GM19240 (cell line): ENCODE results near the gene MCFD2.

Experiments
- DNase-seq: peaks from one replicate; pipeline ENCODE4 v3.0.0; 2011; ENCODE audit warnings: low spot score; ENCODE audit not compliant: insufficient read length

The MCFD2 gene

DNA sequence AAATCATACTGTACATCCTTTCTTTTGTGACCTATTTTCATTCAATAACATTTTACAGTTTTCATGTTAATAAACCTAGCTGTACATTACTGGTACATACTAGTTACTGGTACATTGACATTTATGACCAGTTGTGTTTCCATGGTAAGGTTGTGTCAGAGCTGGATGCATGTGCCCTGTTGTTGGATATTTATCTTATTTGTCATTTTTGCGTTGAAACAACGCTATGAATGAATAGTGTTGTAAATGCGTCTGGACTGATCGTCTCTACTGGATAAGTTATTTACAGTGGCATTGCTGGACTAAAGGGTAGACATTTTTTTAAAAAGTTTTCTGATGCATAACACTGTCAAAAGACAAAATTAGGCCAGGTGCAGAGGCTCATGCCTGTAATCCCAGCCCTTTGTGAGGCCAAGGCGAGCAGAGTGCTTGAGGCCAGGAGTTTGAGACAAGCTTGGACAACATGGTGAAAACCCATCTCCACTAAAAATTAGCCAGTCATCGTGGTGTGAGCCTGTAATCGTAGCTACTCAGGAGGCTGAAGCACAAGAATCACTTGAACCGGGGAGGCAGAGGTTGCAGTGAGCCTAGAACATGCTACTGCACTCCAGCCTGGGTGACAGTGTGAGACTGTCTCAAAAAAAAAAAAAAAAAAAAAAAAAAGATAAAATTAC lies 40.2 kb downstream of the MCFD2 start:
- no peak for DNase-seq

DNA sequence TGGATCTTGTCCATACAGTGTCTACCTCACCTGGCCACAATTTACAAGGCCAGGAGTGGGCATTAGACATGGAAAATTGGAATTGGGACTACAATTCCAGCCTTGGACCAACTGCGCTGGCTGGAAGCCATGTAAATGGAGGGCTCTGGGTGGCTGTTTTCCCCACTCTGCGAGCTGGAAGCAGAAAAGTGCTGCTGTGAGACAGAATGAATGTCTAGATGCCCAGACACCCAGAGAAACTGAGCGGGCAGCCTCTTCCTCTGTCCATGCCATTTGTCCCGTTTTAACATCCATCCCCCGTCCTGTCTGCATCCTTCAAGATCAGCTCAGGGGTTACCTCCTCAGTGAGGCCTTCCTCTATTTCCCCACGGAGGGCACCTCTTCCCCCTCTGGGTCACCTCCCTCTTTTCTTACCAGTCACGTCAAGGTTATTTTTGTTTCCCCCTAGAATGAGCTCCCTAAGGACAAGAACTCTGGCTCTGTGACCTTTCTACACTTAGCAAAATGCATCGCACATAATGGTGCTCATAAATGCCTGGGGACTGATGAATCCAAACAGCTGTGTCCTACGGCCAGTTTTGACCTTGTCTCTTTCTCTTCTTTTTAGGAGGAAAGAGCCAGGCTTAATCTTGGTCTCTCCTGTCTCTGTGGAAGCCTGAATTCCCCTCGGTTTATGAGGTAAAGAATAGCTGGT lies 41.2 kb downstream of the MCFD2 start:
- DNase-seq: no peak

DNA sequence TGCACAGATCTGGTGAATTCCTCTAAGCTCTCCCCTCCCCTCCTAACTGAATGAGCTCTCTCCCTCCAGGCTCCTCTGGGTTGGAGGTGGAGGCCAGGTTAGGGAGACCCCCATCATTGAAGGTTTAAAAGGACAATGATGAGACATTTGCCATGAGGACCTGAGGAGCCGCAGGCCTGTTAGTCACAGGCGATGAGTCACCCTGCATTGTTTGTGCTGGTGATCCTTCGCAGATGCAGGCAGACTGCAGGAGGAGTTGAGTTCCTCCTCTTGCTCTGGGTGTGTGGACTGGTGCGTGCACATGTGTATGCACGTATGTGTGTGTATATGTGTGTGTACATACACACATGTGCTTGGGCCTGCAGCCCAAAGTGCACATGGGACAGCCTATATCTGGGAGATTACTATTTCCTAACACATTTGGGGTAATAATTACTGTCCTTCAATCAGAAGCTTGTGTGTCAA lies 42.0 kb downstream of the MCFD2 start:
- no peak for DNase-seq

DNA sequence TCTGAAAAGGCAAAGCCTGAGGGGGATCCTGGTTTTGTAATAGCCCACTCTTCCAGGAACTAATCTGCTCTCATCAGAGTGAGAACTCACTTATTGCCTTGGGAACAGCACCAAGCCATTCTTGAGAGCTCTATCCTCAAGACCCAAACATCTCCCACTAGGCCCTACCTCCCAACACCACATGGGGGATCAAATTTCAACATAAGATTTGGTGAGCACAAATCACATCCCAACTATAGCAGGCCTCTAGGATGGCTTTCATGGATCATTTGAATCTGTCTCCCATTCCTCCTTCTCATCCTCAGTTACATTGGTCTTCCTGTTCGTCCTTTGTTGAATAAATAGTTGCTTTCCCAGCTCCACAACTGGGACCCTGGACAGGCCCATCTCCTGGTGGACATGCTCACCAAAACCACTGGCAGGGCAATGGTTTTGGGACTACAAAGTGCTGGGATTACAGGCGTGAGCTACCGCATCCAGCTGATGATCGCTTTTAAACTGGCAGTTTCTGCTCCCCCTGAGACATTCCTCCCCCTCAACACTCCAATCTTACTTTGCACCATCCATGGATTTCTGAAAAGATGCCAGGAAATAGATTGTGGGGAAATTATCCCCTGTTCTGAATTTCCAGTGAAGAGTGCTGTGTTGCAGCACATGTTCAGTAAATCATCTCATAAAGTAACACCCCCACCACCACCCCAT lies 42.6 kb downstream of the MCFD2 start:
- DNase-seq: no peak

DNA sequence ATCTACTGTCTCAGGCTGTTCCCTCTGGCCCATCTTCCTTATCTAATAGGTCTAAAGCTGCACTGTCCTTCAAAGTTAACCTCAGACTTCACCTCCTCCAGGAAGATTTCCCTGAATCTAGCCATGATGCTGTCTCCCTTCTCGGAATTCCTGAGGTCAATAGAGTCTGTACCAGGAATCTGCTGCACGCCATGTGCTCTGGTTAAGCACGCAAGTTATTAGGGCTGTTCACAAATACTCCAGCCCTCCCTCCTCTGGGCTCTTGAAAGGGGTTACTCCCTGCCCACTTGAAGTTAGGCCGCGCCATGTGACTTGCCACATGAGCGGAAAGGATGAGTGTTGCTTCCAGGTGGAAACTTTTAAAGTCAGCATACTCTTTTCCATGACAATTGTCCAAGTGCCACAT lies 43.6 kb downstream of the MCFD2 start:
- no peak for DNase-seq

DNA sequence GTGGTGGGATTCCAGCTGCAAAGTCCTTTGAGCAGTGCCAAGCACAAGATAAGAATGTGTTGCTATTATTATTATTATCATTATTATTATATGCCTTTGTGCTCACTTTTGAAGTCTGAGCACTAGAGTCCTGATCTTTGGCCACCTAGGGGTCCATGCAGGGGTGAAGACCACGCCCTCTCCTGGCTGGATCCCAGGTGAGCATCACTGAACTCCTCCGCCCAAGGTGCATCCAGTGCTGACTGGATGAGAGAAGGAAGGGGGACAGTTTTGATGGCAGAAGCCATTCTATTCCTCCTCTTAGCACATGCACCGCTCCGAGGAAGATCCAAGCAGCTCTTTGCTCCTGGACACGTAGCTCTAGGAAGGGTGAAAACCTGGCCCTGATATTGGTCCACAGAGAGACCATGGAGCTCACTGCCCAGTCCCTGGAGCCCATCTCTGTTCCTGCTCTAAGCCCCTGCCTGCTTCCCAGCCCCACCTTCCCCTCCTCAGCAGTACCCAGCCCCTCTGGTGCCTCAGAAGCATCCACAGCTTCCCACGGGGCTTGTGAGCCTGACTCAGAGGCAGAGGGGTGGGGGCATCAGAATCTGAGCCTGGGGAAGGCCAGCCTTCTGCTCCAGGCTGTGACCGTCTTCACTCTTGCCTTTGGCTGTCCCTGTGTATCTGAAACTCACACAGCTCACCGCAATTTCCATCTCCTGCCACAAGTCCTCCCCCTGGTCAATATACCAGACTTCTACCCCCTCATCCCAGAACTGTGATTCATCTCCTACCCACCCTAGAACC lies 45.4 kb downstream of the MCFD2 start:
- no peak for DNase-seq

DNA sequence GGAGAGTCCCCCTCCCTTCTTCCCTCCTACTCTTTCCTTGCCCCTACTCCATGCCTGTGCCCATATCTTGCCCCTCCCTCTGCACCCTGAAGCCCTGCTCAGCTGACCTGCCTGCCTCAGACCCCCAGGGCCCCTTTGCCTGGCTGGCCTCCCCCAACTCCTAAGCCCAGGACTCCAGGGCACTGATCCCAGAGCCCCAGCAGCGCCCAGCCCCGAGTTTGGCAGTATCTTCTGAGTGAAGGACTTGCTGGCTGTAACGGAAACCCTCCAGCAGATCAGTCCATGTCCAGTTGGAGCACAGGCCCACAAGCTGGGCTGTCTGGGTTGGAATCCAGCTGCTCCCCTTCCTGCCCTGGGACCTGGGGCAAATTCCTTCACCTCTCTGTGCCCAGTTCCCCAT lies 46.0 kb downstream of the MCFD2 start:
- no peak for DNase-seq

DNA sequence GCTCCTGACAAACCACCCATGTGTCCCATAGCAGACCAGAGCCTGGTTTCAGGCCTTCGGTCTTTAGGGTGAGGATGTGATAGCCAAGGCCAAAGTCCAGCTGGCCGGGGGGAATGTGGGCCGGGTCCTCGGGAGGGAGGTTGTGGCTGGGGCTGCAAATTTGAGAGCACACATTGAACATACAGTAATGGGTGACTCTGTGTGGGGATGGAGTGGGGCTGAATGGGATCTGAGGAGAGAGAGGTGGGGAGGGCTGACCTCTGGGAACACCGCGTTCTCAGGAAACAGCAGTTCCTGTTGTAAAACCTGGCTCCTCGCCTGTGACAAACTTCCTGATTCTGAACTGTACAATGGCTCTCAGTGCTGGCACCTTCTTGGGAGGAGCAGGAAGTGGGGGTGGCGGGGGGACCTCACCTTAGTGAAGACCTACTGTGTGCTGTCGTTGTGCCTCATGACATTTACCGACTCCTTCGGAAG lies 48.8 kb downstream of the MCFD2 start:
- no peak for DNase-seq

DNA sequence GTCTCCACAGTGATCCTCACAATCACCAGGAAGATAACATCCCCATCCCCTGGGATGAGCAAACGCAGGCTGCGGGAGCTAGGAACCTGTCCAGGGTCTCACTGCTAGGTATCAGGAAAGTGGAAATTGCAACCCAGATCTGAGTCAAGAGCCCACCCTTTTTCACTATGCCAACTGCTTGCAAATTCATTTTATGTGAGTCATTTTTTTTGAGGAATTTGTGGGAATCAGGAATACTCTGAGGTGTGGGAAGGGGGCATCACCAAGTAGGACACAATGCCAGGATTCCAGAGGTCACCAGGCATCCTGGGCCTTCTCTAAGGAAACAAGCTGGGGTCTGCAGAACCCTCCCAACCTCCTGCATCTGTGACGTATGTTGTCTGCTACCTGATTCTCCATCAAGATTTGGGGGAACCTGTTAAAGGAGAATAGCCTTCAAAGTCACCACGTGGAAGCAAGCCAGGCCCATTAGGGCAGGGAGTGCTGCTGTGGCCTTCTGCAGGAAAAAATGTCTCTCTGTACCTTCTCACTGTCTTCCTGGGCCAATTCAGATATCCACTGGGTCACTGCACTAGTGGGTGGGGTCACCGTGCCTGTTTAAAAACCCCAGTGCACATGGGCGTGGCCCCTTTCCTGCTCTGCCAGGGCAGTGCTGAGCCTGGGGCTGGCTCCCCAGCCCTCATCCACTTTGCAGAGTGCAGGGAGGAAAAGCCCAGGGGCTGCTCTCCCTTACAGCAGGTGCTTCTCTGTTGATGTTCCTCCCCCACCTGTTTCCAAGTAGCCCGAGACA lies 50.2 kb downstream of the MCFD2 start:
- DNase-seq: no peak

DNA sequence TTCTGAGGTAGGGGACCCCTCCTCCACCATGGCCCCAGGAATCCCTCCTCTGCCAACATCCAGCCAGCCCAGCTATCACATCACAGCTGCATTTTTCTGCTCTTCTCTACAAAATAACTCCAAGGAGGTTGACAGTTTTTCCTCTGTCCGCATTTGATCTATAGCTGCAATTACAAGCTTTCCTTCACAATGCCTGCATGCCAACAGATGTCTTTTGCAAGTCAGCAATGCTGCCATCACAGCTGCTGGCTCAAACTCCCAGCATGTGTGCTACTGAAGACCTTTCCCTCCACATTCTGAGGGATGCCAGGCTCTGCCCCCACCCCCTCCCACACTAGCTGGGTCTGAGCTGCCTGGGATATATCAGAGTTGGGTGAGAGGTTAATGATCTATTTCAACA lies 51.7 kb downstream of the MCFD2 start:
- no peak for DNase-seq

DNA sequence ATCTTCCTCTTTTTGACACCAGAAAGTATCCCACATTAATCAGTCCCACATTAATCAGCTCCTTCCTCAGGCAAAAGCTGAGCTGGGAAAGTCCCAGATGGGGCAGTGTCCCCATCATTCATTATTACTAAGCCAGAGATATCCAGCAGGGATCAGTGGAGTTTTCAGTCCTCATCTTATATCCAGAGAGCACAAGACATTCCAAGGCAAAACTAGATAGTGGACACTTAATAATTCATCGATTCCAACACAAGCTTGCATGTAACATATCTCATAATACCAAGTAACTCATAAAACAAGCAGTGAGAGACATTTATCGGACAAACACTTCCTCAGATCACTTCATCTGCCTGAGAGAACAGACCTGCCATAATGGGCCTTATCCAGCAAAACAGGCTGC lies 53.1 kb downstream of the MCFD2 start:
- DNase-seq: no peak

DNA sequence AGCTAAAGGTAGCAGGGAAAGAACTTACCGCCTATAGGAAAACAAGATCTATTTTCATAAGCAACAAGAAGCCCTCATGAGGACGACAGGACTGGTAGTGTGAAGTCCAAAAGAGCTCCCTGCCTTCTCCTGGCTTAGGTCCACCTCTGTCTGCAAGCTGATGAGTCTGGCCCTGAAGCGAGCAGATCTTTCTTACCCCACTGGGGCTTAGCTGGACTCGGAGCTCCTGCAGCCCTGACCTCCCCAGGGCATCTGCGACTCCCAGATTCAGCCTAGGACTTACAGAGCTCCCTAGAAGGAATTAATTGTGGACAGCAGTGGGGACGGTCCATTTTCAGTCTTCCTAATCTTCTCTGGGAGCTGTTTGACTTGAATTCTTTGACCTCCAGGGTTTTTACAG lies 53.7 kb downstream of the MCFD2 start:
- DNase-seq: no peak

DNA sequence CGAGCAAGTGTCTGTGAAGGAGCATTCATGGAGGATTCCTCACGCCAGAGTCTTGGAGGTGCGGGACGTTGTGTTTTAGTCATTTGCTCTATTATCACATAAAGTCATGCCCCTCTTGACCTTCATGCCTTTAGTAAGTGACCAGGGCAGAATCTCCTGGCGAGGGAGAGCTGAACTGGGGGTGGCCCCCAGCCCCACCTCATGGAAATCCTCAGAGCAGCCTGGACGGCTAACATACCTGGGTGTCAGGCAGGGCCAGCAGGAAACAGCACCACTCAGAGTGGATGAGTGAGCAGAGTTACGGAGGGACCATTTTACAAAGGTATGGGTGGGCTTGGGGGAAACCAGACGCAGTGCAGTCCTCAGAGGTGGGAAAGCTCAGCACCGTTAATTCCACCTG lies 56.1 kb downstream of the MCFD2 start:
- DNase-seq: no peak

DNA sequence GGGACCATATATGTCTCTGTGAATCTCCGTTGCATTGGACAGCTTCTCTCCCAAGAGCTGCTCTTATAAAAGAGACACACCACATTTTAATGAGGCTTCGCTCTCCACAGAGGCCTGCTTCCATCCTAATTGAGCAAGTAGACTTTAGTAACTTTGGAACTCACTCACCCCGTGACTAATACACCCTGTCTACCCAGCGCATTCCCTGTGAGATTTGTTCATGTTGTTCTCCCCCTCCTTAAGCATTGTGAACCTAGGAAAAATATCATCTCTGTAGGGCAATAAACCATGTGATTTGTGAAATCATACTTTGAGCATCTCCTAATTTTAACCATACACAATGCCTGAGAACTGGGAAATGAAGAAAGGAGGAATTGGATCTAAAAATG lies 56.9 kb downstream of the MCFD2 start:
- DNase-seq: no peak

DNA sequence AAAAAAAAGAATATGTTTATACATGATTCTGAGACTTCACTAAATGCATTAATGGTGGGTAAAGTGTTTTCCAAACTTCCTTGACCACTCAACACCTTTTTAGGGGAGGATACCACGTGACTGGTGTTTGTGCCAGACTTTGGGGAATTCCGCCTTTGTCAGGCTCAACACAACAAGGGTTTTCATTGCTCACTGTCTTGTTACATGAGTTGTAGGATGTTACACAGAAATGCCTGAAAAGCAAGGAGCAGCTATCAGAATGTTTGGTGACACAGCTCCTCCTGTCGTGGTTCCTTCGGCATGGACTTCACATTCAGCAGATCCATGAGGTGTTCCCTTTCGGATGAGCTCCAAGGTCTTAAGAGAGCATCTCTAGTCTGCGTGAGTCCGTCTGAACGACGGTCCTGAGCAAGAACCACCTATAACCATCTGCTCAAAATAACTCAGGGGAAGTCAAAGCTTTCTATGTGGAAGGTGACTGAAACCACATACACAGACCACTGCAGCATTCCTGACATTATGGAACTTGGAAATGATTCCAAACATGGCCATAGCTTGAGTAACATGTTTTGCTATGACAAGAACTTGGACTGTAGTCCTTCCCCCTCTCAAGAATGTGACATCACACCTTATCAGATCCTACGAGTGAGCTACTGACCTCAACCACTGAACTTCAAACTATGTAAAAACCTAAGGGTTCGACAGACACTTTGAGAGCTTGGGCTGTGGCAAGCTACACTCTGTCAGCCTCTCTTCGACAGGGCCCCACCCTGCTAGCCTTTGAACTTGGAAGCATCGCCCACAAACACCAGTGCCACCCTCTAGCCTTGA lies 57.5 kb downstream of the MCFD2 start:
- DNase-seq: no peak

DNA sequence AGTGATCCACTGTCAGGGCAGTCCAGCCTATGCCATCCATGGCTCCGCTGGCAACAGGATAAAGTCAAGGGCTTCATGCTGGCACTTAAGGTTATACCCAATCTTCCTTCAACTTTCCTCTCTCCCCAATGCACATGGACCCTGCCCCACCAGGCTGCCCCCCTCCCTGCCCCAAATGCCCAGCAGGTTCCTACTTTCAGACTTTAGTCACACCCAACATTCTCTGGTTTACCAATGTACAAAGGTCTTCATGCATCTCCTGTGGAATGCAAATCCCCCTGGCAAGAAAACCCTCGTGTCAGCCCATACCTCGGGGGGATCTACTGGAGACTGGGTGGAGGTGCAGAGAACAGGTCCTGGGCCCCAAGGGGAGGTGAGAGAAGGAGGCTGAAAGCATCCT lies 59.3 kb downstream of the MCFD2 start:
- no peak for DNase-seq

DNA sequence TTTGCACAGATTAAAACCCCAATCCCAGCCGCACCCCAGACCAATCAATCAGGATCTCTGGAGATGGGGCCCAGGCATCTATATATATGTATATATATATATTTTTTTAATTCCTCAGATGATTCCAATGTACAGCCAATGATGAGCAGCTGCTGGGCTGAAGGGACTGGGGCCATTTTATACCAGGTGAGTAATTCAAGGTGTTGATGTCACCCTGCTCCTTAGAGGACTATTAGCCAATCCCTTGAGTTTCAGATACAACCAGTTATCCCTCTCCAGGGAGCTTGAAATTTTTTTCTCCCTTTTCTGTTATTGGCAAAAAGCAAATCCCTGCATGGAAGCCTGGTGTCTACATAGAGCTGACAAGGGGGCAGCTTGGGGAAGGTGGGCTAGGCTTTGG lies 59.8 kb downstream of the MCFD2 start:
- no peak for DNase-seq

DNA sequence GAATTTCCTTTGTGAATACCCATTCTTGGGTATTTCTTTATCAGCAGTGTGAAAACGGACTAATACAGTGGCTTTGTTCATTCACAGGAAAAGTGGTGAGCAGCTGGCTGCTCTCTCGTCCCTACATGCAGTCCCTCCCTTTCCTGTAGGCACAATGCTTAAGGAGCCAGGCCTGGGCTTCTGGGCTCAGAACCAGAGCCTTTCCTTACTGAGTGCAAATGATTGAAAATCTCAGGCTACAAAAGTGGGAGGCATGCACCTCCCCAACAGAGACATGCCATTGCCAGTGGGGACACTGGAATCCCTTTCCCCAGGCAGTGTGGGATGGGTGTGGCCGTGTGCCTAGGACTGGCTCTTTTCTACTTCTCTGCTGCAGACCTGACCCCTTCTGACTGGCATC lies 61.3 kb downstream of the MCFD2 start:
- no peak for DNase-seq

DNA sequence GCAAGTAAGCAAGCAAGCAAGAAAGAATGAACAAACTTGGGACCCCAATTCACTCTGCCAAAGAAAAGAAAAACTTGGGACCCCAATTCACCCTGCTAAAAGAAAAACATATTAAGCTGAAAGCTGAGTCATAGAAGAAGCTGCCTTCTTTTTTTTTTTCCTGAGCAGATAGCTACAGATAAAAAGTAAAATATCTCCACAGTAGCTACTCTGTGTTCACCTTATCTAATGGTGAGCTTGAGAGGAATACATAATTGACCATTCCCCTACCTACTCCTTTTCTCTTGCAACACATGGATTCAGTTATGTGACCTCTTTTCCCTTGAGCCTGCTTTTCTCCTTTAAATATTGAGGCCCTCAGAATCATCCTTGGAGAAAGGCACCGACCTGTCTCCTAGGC lies 63.0 kb downstream of the MCFD2 start:
- DNase-seq: no peak

DNA sequence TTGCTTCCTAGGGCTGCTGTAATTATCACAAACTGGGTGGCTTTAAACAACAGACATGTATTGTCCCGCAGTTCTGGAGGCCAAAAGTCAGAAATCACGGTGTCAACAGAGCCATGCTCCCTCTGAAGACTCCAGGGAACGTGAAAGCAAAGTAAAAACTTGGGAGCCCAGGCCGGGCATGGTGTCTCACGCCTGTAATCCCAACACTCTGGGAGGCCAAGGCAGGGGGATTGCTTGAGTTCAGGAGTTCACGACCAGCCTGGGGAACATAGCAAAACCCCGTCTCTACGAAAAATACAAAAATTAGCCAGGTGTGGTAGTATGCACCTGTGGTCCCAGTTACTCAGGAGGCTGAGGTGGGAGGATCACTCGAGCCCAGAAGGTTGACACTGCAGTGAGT lies 63.5 kb downstream of the MCFD2 start:
- no peak for DNase-seq
